H54 (cell line): ENCODE data around the gene IDH3B.

ENCODE experiments used
- DNase-seq: peaks from one replicate; pipeline ENCODE4 v3.0.0; 2011; ENCODE audit warnings: low spot score, mixed read lengths; ENCODE audit not compliant: insufficient read length
- FAIRE-seq: peaks from 3 replicates; lab custom pipeline; 2011; peaks lifted over from hg19 to GRCh38; lab: Jason Lieb, UNC
- POLR2A ChIP-seq: IDR thresholded peaks from 2 replicates; pipeline ENCODE4 v1.6.1; 2011; ENCODE audit warnings: low read depth, mild to moderate bottlenecking, low read length

Gene IDH3B

DNA sequence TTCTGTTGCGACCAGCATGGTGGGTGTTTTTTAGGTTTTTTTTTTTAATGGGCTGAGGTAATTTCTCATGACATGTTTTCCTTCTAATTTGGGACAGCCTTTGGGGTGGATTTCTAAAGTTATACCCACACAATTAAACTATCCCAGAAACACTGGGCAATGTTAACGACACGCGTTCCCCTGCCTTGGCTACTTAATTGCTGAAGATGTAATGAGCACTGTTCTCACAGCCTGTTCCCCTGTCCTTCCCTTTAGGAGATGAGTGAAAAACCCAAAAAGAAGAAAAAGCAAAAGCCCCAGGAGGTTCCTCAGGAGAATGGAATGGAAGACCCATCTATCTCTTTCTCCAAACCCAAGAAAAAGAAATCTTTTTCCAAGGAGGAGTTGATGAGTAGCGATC is 6.3 kb downstream of the IDH3B start:
- TF ChIP-seq POLR2A, result no peak
- DNase-seq, result no peak
- no peak for FAIRE-seq

DNA sequence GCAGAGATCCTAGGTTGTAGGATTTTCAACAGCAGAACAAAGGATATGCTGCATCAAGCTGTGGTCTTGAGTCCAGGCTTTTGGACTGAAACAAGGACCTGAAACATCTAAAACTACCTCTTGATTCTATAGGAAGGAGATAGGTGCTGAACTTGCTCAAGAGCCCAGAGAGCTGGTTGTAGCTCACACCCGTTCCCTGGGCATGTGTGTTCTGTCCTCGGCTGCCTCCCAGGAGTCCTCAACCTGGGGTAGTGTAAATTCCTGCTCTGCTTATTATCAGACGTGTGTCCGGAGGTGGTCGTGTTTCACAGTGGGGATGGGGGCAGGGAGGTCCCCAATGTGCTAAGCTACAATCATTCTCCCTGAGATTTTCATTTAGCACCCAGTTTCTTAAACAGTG is 6.8 kb downstream of the IDH3B start:
- FAIRE-seq (no peak), DNase-seq (no peak)
- no peak for TF ChIP-seq POLR2A

- no peak for DNase-seq
- TF ChIP-seq POLR2A, result no peak
- FAIRE-seq, result no peak
Measured at GRCh38 chr20:2656471-2657117, 7.4 kb downstream of the IDH3B start.

DNA sequence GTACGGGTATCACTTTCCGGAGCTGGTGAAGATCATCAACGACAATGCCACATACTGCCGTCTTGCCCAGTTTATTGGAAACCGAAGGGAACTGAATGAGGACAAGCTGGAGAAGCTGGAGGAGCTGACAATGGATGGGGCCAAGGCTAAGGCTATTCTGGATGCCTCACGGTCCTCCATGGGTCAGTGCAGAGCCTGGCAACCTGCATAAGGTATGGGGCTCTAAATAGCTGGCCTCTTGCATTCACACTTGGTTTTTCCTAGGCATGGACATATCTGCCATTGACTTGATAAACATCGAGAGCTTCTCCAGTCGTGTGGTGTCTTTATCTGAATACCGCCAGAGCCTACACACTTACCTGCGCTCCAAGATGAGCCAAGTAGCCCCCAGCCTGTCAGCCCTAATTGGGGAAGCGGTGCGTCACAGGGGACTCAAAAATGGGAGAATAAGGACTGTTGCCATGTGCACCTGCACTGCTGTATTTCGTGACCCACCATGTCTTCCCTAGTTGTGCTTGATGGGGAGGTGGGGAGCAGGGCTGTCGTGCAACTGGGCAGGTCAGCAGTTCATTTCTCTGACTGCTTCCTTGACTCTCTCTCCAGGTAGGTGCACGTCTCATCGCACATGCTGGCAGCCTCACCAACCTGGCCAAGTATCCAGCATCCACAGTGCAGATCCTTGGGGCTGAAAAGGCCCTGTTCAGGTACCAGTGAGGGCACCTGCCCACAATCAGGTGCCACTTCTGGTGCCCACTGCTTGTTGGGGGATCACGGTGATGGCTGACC is 8.5 kb downstream of the IDH3B start:
- TF ChIP-seq POLR2A, result no peak
- no peak for FAIRE-seq
- DNase-seq, result no peak

- DNase-seq (no peak), FAIRE-seq (no peak)
- no peak for TF ChIP-seq POLR2A
Measured at GRCh38 chr20:2654831-2655230, 9.2 kb downstream of the IDH3B start.

DNA sequence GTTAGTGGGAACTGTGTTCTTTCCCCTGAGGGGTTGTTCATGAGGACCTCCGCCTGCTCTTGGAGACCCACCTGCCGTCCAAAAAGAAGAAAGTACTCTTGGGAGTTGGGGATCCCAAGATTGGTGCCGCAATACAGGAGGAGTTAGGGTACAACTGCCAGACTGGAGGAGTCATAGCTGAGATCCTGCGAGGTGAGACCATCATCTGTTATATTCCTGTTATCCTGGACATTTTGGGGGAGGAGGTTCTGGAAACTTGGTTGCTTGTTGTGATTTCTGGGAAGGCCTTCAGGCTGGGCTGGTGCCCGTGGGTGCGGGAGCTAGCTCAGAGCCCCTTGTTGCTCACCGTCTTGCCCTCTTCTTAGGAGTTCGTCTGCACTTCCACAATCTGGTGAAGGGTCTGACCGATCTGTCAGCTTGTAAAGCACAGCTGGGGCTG is 9.6 kb downstream of the IDH3B start:
- DNase-seq (no peak), FAIRE-seq (no peak)
- no peak for TF ChIP-seq POLR2A

DNA sequence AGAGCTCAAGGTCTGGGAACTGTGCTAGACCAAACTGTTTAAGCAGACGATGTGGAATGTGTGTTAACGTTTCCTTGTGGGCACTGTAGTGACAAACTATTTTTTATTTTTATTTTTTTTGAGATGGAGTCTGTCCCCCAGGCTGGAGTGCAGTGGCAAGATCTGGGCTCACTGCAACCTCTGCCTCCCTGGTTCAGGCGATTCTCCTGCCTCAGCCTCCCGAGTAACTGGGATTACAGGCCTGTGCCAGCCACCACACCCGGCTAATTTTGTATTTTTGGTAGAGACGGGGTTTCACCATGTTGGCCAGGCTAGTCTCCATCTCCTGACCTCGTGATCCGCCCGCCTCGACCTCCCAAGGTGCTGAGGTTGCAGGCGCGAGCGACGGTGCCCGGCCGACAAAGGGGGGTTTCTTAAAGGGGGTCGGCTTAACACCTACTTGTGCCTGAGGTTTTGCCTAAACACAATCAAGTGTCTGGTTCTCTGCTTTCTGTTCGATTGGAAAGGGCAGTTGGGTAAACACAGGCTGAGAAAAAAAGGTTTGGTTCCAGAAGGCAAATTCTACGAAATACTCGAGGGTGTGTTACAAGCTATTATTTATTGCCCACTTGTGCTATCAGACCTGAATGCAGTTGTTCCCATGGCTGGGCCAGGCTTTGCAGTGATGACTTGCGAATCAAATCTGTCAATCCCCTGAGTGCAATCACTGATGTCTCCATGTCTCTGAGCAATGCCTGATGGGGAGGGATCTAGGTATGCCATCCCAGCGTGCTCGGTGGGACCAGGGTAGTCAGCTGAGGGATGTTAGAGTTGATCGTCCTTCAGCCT is 10.2 kb downstream of the IDH3B start:
- no peak for TF ChIP-seq POLR2A
- FAIRE-seq, result no peak
- no peak for DNase-seq

DNA sequence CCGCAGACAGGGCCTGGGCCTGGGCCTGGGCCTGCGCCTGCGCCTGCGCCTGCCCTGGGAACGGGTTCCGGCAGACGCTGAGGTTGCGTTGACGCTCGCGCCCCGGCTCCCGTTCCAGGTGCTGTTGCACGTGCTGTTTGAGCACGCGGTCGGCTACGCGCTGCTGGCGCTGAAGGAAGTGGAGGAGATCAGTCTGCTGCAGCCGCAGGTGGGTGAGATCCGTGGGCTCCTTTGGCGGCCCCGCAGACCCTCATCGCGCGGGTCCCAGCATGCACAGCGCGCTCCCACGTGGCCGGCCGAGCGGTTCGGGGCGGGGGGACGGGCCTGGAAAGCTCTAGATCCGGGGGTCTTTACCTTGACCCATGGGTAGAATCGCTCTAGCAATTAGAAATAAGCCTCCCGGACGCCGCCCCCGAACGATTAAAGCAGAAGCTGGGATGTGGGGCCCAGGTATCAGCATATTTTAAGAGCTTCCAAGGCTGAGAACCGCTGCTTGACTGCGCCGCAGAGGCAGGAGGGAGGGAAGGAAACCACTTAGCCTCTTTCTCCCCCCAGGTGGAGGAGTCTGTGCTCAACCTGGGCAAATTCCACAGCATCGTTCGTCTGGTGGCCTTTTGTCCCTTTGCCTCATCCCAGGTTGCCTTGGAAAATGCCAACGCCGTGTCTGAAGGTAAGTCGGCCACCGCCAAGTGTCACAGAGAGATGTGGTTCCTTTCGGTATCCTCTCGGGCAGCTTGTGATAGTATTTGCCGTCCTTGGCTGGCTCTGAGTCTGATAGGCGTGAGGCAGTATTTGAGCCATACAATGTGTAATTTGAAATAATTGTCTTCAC is 11.1 kb downstream of the IDH3B start:
- TF ChIP-seq POLR2A, result no peak
- FAIRE-seq, result no peak
- no peak for DNase-seq

- peak; percentile 90 for TF ChIP-seq POLR2A
- no peak for FAIRE-seq
- peak; percentile 83 for DNase-seq
Measured at GRCh38 chr20:2651772-2652723, 12.0 kb downstream of the IDH3B start, which contains the start of gene NOP56. NOP56 (plus strand) TSS chr20:2652632; CDS start chr20:2652661, 29 bp downstream.

DNA sequence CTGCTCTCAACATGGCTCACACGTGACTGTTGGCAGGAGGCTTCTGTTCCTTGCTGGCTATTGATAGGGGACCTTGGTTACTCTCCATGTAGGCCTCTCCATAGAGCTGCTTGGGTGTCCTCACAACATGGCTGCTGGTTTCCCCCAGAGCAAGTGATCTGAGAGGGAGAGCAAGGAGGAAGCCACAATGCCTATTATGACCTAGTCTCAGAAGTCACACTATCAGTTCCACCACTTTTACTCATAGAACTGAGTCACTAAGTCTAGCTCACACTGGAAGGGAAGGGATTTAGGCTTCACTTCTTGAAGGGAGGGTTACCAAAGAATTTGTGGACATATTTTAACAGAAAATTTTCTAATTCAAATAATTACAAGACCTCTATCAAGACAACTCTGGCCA is 20.3 kb downstream of the IDH3B start:
- FAIRE-seq (no peak), DNase-seq (no peak)
- no peak for TF ChIP-seq POLR2A

GRCh38 chr20:2640899-2641298 is 23.1 kb downstream of the IDH3B start:
- no peak for TF ChIP-seq POLR2A
- DNase-seq (no peak), FAIRE-seq (no peak)

GRCh38 chr20:2640260-2640659 is 23.8 kb downstream of the IDH3B start:
- TF ChIP-seq POLR2A, result no peak
- DNase-seq (no peak), FAIRE-seq (no peak)
